Activated CD4-positive, alpha-beta T cell treated with anti-CD3 and anti-CD28 coated beads, Interleukin-2, amount 10 ng/mL, durations not matched to agents 7 days and 5 days (primary cell): Measurements from ENCODE around the gene RRBP1. TPM values are rescaled to one million over a fixed set of nuclear protein-coding genes. Genes with fewer than 3 reads are reported as not detected.

Experiments used
- CTCF ChIA-PET: fragments of 350-600 bp; sonication (Branson Sonifier 250); formaldehyde crosslinking; loops from one replicate; lab custom pipeline; 2021; ENCODE audit warnings: antibody characterized with exemption; lab: Charles Lee
- POLR2A ChIA-PET: fragments of 350-600 bp; sonication (Branson Sonifier 250); formaldehyde crosslinking; loops from one replicate; lab custom pipeline; 2021; ENCODE audit warnings: antibody characterized with exemption; lab: Charles Lee
- DNase-seq: peaks from one replicate; pipeline ENCODE4 v3.0.0-alpha.2; 2020
- H3K27ac Mint-ChIP-seq: one replicate; pipeline ENCODE4 v1.8.0; 2021; ENCODE audit warnings: mild to moderate bottlenecking, moderate library complexity, mixed read lengths
- H3K27me3 Mint-ChIP-seq: one replicate; pipeline ENCODE4 v1.8.0; 2021; ENCODE audit warnings: mixed read lengths
- H3K36me3 Mint-ChIP-seq: one replicate; pipeline ENCODE4 v1.8.0; 2021; ENCODE audit warnings: low read depth, mixed read lengths
- H3K4me1 Mint-ChIP-seq: one replicate; pipeline ENCODE4 v1.8.0; 2021; ENCODE audit warnings: mixed read lengths
- H3K4me3 Mint-ChIP-seq: one replicate; pipeline ENCODE4 v1.8.0; 2021; ENCODE audit warnings: mild to moderate bottlenecking, moderate library complexity, mixed read lengths
- H3K9me3 Mint-ChIP-seq: one replicate; pipeline ENCODE4 v1.8.0; 2021; ENCODE audit warnings: mixed read lengths
- total RNA-seq, 2 experiments: library from RNA; stranded (reverse); gene quantifications; one replicate each; pipeline ENCODE4 v1.2.3, GENCODE V29; 2021

Gene RRBP1
- total RNA-seq, 2 experiments from 2014 or later: 50.8 to 52.1 TPM

DNA sequence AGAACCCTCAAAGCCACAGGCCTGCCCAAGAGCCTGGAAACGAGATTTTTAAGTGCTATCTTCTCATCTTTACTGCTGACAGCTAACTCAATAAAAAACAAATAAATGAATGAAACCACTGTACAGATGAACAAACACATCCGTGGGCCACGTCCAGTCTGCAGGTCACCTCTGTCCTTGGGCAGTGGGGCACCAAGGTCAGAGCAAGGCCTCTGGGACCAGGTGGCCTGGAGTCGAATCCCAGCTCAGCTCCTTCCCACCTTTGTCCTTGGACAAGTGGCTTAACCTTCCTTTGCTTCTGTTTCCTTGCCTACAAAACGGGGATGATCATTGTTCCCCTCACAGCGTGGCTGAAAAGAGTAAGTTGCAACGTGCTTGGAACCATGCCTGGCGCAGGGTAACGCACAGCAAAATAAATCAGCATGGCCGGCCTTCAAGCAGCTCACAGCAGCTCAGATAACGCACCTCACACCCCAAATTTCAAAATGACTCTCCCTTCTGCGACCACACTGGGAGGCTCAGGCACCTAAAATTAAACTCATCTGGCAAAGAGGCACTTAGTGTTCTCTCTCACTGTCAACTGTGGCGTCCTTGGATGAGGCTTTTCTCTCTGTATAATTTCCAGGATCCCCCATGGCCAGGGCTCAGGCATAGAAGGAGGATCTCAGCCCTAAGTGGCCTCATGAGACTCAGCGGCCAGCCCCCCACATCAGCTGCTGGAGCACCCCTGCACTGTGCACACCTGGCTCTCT lies 35.7 kb downstream of the RRBP1 start:
- Mint-ChIP-seq H3K4me3 (no peak overlapping the region), H3K27me3 (no peaks in the 10 kb centered on the region), H3K27ac (no peak overlapping the region), H3K9me3 (no peaks in the 10 kb centered on the region), H3K36me3 (no peaks in the 10 kb centered on the region), H3K4me1 (peaks cover 10% of the 10 kb centered on the region)
- CTCF ChIA-PET: interaction anchor here (1.1 kb wide), 1 partner anchor 9 kb away, joined by 4 read pairs; no protein-coding TSS in a partner anchor
- POLR2A ChIA-PET: no interaction called here
- no peak for DNase-seq

DNA sequence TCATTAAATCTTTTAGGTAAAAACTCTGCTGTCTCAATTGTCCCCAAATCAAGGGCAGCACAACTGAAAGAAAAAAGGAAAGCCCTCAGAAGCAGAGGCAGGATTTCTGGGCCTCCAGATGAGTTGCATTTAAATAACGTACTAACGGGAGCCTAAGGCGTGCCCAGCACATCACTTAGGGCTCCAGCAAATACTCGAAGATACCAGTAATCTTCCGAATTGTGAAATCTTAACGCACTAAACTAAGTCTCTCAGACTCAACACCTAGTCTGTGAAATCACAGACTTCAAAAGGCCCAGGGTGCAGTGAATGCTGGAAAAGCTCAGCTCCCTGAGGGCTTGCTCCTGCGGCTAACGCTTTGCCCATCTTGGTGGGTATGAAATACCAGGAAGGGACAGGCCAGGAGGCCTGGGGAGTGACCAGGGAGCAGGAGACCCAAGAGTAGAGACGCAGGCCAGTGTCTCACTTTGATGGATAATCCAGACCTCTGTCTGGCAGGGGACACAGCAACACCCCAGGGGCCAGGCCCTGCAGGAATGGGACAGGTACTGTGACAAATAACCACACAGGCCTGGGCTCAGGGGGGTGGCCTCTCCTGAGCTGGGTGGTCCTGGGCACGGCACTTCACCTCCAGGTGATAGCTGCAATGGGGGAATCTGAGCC lies 36.4 kb downstream of the RRBP1 start:
- Mint-ChIP-seq H3K9me3 (no peaks in the 10 kb centered on the region), H3K4me1 (peaks cover 8% of the 10 kb centered on the region), H3K27me3 (no peaks in the 10 kb centered on the region), H3K4me3 (no peak overlapping the region), H3K27ac (no peak overlapping the region), H3K36me3 (no peaks in the 10 kb centered on the region)
- no peak for DNase-seq
- ChIA-PET POLR2A (no interaction called here), CTCF (interaction anchor here (1.1 kb wide), 1 partner anchor 10 kb away, joined by 4 read pairs; no protein-coding TSS in a partner anchor)

GRCh38 chr20:17645010-17645409 lies 37.0 kb downstream of the RRBP1 start:
- Mint-ChIP-seq H3K4me3 (no peak overlapping the region), H3K27ac (no peak overlapping the region), H3K27me3 (no peaks in the 10 kb centered on the region), H3K4me1 (peaks cover 8% of the 10 kb centered on the region), H3K9me3 (no peaks in the 10 kb centered on the region), H3K36me3 (peaks cover 4% of the 10 kb centered on the region)
- ChIA-PET CTCF (no interaction called here), POLR2A (no interaction called here)
- no peak for DNase-seq

GRCh38 chr20:17644451-17644850 lies 37.6 kb downstream of the RRBP1 start:
- H3K27me3 Mint-ChIP-seq: no peaks in the 10 kb centered on the region
- H3K36me3 Mint-ChIP-seq: peaks cover 4% of the 10 kb centered on the region
- H3K4me3 Mint-ChIP-seq: no peak overlapping the region
- ChIA-PET POLR2A (no interaction called here), CTCF (no interaction called here)
- no peak overlapping the region for H3K27ac Mint-ChIP-seq
- no peak for DNase-seq
- no peaks in the 10 kb centered on the region for H3K9me3 Mint-ChIP-seq
- peaks cover 4% of the 10 kb centered on the region for H3K4me1 Mint-ChIP-seq

DNA sequence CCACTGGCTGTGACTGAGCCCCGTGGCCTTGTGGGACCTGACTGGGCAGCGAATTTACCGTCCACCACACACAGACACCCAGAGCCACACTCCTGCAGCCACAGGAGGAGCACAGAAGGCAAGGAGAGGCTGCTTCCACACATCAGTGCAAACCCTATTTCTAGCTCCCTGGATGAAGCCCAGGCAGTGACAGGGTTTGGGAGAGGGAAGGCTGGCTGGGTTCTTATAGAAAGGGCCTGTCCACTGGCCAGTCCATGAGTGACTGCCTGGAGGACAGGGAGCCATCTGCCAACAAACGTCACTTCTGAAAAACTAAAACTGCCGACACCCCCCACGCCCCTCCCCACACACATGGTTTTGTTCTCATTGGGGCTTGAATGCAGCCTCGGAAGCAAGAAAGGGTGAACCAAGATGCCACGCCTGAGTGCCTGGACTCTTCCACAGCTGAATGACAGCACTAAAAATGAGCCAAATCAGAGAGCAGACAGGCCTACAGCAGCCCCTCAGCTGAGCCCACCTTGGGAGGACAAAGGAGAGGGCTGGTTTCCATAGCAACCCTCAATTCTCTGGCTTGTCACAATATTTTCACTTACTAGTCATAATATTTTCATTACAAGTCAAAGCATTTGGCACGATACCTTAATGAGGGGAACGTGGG lies 38.4 kb downstream of the RRBP1 start:
- Mint-ChIP-seq H3K36me3 (peaks cover 4% of the 10 kb centered on the region), H3K9me3 (no peaks in the 10 kb centered on the region), H3K4me3 (no peak overlapping the region), H3K27ac (no peak overlapping the region), H3K27me3 (no peaks in the 10 kb centered on the region), H3K4me1 (no peaks in the 10 kb centered on the region)
- DNase-seq: no peak
- POLR2A ChIA-PET: no interaction called here
- CTCF ChIA-PET: no interaction called here

DNA sequence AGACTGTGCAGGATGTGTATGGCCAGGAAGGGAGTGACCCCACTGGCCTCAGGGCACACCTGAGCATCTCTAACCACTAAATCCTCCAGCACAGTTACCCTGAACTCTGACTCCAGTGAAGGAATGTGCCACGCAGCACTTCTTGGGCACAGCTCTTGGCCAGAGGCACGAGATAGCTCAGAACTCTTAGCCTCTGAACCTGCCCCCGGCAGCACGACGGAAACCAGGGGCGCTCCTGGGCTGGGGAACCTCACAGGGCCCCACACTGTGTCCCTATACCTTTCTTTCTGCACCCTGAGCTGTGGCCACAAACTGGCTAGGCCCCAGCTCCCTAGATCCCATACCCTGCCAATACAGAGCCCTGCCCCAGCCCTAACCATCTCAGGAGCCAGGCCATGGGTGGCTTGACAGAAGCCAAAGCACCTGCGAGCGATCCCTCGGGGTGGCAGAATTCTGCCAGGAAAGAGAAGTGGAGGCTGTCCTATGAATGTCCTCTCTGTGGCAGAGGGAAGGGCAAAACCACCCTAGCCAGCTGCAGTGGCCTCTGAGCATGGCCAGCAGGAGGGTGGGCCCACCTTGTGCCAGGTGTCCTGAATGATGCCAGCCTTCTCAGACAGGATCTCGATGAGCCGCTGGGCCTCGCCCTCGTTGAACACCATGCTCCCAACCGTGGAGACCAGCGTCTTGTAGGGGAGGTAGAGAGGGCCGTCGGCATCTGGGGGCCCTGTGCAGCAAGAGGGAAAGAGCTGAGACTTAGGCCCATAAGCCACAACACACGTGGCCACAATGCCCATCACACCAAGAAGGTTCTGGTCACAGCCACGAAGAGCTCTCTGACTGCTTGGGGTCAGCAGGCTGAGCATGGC lies 39.4 kb downstream of the RRBP1 start:
- Mint-ChIP-seq H3K27me3 (no peaks in the 10 kb centered on the region), H3K9me3 (no peaks in the 10 kb centered on the region), H3K4me3 (no peak overlapping the region), H3K36me3 (peaks cover 4% of the 10 kb centered on the region), H3K27ac (no peak overlapping the region), H3K4me1 (no peaks in the 10 kb centered on the region)
- ChIA-PET CTCF (interaction anchor here (0.6 kb wide), 1 partner anchor 203 kb away, joined by 4 read pairs; no protein-coding TSS in a partner anchor), POLR2A (no interaction called here)
- no peak for DNase-seq

DNA sequence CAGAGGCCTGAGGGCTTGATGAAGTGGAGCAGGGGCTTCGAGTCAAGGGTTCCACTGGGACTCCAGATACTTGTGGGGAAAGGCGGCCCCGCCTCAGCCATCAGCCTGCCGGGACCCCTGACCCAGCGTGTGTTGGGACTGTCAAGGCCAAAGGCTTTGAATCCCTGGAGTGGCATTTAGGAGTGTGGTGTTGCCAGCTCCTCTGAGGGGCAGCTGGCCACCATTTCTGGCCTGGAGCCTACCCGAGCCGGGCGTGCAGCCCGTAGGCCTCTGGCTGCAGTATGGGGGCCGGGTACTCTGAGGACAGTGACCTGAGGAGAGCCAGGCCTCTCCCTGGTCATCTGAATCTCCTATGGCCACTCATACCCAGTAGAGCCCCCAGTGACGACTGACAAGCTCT lies 40.0 kb downstream of the RRBP1 start:
- Mint-ChIP-seq H3K9me3 (no peaks in the 10 kb centered on the region), H3K27me3 (no peaks in the 10 kb centered on the region), H3K4me3 (no peak overlapping the region), H3K4me1 (no peaks in the 10 kb centered on the region), H3K27ac (no peak overlapping the region), H3K36me3 (peaks cover 4% of the 10 kb centered on the region)
- DNase-seq: no peak
- ChIA-PET CTCF (interaction anchor here (0.9 kb wide), 1 partner anchor 32 kb away, joined by 3 read pairs; no protein-coding TSS in a partner anchor), POLR2A (no interaction called here)

GRCh38 chr20:17641520-17641964 lies 40.5 kb downstream of the RRBP1 start:
- ChIA-PET CTCF (interaction anchor here (0.9 kb wide), 1 partner anchor 31 kb away, joined by 3 read pairs; no protein-coding TSS in a partner anchor), POLR2A (no interaction called here)
- Mint-ChIP-seq H3K36me3 (peaks cover 4% of the 10 kb centered on the region), H3K27ac (no peak overlapping the region), H3K4me3 (no peak overlapping the region), H3K27me3 (no peaks in the 10 kb centered on the region), H3K4me1 (no peaks in the 10 kb centered on the region), H3K9me3 (no peaks in the 10 kb centered on the region)
- no peak for DNase-seq

DNA sequence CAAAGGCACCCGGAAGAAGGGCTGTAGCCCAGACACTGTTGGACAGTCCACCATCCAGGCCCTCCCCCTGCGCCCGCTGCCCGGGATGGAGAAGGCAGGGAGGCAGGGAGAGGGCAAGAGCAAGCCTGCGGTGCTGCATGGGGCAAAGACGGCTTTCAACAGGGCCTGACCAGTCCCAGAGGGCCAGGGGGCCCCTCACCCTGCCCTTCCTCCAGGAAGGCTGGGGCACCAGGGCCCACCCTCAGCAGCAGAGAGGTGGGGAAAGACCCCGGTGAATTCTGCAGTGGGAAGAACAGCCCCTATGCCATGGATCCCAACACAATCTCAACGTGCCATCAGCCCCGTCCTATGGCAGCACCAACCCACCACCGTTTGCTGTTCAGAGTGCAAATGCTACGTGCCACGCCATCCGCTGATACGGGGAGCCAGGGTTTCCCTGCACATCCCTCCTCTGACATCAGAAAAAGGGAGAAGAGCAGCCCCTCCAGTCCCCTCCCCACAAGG lies 41.1 kb downstream of the RRBP1 start:
- POLR2A ChIA-PET: no interaction called here
- DNase-seq: no peak
- CTCF ChIA-PET: interaction anchor here (0.9 kb wide), 1 partner anchor 31 kb away, joined by 3 read pairs; no protein-coding TSS in a partner anchor
- Mint-ChIP-seq H3K4me3 (no peak overlapping the region), H3K4me1 (no peaks in the 10 kb centered on the region), H3K27me3 (no peaks in the 10 kb centered on the region), H3K27ac (no peak overlapping the region), H3K9me3 (no peaks in the 10 kb centered on the region), H3K36me3 (peaks cover 4% of the 10 kb centered on the region)

- Mint-ChIP-seq H3K27ac (peak overlapping the region; percentile 50), H3K36me3 (peaks cover 4% of the 10 kb centered on the region), H3K27me3 (no peaks in the 10 kb centered on the region), H3K4me3 (no peak overlapping the region), H3K9me3 (no peaks in the 10 kb centered on the region), H3K4me1 (no peaks in the 10 kb centered on the region)
- DNase-seq: no peak
- ChIA-PET POLR2A (no interaction called here), CTCF (interaction anchor here (1.5 kb wide), 1 partner anchor 8 kb away, joined by 4 read pairs; no protein-coding TSS in a partner anchor)
Observed at GRCh38 chr20:17640146-17640874, 41.7 kb downstream of the RRBP1 start.

- Mint-ChIP-seq H3K4me1 (no peaks in the 10 kb centered on the region), H3K9me3 (no peaks in the 10 kb centered on the region), H3K27me3 (no peaks in the 10 kb centered on the region), H3K4me3 (no peak overlapping the region), H3K27ac (no peak overlapping the region), H3K36me3 (peaks cover 6% of the 10 kb centered on the region)
- DNase-seq: no peak
- ChIA-PET POLR2A (no interaction called here), CTCF (interaction anchor here (1.5 kb wide), 1 partner anchor 9 kb away, joined by 4 read pairs; no protein-coding TSS in a partner anchor)
Observed at GRCh38 chr20:17638835-17639407, 43.1 kb downstream of the RRBP1 start.
